GM15510 (cell line): ENCODE measurements around the gene NR2F1-AS1.

ENCODE experiments used
- POLR2A ChIP-seq: IDR thresholded peaks from 3 replicates; pipeline ENCODE4 v1.6.1; 2011; ENCODE audit warnings: borderline replicate concordance; ENCODE audit not compliant: insufficient read length; ENCODE audit errors: extremely low read depth

Gene NR2F1-AS1

DNA sequence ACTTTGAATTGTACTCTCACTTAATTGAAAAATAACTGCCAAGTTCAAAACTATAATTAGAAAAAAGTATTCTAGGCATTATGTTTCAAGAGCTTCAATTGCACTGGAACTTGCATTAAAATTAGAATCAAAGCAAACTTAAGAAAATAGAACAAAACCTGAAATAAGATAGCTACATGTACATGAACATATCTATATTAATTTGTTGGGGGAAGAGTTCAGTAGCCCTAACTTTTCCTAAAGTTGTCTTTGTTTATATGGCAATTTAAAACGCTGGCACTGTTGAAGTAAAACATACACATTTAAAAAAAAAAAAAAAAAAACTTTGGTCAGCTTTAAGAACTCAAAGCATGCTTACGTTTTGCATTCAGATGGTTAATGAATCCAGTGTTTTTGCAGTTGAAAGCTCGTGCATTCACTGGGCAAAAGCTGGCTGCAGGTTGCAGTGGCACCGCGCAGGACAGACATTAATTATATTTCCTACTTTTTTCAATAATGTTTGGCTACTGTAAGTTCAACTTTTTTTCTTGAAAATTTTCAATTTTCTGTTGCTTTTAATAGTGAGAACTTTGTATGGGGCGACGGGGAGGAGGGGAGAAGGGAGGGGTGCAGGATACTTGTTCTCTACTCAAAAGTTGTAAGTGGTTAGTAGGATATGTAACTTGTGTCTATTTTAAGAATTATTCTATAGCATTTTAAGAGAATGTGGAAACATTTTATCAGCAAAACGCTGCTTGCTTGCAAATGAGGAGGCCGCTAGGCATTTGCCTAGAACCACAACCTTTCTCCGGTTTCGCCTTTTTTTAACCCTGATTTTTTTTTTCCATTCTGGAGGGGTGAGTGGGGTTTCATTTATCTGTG is 5.9 kb upstream of the NR2F1-AS1 start:
- no peak for TF ChIP-seq POLR2A

GRCh38 chr5:93585767-93586385 is 4.9 kb upstream of the NR2F1-AS1 start:
- TF ChIP-seq POLR2A = no peak

DNA sequence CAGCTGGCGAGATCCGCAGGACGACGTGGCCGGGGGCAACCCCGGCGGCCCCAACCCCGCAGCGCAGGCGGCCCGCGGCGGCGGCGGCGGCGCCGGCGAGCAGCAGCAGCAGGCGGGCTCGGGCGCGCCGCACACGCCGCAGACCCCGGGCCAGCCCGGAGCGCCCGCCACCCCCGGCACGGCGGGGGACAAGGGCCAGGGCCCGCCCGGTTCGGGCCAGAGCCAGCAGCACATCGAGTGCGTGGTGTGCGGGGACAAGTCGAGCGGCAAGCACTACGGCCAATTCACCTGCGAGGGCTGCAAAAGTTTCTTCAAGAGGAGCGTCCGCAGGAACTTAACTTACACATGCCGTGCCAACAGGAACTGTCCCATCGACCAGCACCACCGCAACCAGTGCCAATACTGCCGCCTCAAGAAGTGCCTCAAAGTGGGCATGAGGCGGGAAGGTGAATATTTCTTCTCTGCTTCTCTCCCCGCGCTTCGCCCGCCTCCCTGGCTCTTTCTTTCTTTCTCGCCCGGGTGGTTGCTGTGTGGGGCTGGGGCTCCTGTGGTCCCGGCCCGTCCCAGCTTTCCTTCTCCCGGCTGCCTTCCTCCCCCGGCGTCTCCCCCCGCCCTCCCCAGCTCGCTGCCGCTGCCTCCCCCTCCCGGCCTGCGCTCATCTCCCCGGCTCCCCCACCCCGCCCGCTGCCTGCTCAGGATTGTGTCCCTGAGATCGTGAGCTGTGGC is 4.2 kb upstream of the NR2F1-AS1 start:
- TF ChIP-seq POLR2A = no peak

GRCh38 chr5:93584596-93585040 is 3.6 kb upstream of the NR2F1-AS1 start:
- TF ChIP-seq POLR2A = no peak

- TF ChIP-seq POLR2A = no peak
Observed at GRCh38 chr5:93583768-93584595, 3.0 kb upstream of the NR2F1-AS1 start.

DNA sequence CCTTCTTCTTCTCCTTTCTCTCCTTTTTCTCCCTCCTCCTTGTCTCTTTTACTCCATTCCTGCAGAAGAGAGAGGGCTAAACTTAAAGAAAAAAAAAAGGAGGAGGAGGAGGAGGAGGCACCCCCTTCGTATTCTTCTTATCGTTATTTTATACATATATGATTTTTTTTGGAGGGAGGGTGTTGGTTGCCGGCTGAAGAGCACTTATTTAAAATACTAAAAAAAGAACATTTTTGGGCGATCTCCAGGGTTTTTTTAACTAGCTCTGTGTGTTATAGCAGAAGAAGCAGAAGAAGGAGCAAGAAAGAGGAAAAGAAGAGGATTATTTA is 2.4 kb upstream of the NR2F1-AS1 start:
- no peak for TF ChIP-seq POLR2A

- TF ChIP-seq POLR2A = no peak
Observed at GRCh38 chr5:93582677-93583438, 1.8 kb upstream of the NR2F1-AS1 start, which contains the start of gene NR2F1. Gene NR2F1, plus strand, starts transcription at chr5:93583222. Its CDS starts 1,802 bp downstream, at chr5:93585024.

- no peak for TF ChIP-seq POLR2A
Observed at GRCh38 chr5:93582167-93582462, 1.1 kb upstream of the NR2F1-AS1 start.

DNA sequence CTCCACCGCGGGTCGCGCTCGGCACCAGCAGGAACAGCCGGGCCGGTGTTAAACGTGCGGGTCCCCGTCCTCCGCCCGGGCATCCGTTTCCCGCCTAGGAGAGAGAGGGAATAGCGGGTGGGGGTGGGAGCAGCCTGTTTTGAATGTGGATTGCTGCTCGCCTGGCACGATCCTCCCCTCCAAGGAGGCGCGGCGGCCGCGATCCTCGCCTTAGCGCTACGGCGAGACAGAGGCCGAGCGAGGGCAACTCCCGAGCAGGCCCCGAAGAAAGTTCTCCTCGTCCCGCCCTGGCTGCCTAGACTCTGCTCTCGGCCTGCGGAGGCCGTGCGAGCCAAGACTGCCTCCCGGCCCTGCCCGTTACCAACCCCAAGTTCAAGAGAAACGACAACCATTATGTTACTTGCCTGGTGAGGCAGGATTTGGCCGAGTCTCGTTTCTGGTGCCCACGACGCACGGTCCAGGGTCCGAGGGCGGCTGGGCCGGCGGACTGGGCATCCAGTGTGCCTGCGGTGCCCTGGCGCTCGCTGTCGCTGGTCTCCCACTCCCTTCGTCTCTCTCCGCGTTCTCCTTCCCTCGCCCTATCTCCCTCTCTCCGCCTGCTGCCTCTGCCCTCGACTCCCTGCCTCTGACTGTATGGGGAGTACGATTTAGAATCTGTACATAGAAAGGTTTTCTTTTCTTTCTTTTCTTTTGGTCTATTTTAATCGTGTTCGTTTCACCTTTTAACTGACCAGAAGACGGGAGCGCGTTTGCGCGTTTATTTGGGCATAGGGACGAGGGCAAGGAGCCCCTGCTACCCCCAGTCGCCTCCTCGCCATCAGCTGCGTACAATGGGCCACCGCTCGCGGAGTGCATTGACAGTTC is 724 bp downstream of the NR2F1-AS1 start:
- no peak for TF ChIP-seq POLR2A

- no peak for TF ChIP-seq POLR2A
Observed at GRCh38 chr5:93579692-93580062, 1.3 kb downstream of the NR2F1-AS1 start.

GRCh38 chr5:93578813-93579691 is 2.0 kb downstream of the NR2F1-AS1 start:
- TF ChIP-seq POLR2A = no peak
